Cortex of kidney (tissue), 1 donor: ENCODE data around the gene PHOX2B.

ENCODE experiments used
- DNase-seq: peaks from one replicate; lab custom pipeline; 2025; lab: John Stamatoyannopoulos, UW

PHOX2B gene

DNA sequence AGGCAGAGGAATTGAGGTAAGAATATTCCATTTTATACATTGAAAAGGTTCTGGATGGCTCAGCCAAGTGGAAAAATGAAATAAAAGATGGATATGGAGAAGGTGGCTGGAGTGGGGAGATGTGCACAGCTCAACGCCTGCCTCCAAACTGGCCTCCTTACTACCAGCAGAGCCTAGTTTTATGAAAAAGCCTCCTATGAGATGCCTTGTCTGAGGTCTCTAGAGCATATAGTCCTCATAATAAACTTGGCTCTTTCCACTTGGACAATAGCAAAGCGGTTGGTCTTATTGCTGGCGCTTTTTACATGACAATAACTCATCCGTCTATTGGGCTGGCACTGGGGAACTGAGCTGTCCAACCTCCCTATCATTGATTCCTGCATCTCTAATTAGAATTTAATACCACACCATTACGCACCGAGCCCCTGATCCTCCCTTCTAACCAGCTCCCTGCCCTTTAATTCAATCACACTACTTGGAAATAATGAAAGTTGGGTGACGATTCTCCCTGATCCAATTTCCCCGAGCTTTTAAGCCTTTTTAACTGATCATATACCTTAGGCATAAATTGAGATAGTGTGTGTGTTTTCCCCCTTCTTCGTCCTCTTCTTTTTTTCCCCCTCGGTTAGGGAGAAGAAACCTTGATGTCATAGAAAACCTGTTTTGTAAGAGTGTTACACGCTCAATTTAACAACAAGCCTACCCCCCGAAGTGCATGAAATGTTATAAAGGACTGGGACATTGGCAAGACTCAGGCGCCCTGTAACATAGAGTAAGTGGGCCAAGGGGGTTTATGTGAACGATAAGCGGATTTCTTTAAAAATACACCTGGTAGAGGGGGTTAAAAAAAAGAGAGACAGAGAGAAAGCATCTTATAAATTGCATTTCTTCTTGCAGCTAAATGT is at the start of gene PHOX2B:
Gene PHOX2B, minus strand, starts transcription at position 155 of the 905 bp plus-strand sequence. Its CDS starts 115 bp downstream, at position 40.
- no peak for DNase-seq

DNA sequence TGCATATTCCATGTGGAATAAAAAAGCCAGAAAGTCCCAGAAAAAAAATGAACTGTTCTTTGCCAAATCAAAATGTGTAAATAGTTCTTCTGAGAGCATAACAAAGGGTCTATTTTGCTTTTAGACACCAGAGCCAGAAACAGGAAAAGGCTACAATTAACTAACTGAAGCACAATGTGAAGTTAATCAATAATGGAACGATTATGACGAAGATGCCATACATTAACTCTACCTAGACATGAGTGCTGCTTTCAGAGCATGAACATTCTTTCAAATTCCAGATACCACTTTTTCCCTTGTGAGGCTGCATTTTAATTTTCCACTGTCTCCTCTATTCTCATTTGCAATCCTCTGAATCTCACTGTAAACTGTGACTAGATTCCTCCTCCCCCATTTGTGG is 48.7 kb upstream of the PHOX2B start:
- no peak for DNase-seq

DNA sequence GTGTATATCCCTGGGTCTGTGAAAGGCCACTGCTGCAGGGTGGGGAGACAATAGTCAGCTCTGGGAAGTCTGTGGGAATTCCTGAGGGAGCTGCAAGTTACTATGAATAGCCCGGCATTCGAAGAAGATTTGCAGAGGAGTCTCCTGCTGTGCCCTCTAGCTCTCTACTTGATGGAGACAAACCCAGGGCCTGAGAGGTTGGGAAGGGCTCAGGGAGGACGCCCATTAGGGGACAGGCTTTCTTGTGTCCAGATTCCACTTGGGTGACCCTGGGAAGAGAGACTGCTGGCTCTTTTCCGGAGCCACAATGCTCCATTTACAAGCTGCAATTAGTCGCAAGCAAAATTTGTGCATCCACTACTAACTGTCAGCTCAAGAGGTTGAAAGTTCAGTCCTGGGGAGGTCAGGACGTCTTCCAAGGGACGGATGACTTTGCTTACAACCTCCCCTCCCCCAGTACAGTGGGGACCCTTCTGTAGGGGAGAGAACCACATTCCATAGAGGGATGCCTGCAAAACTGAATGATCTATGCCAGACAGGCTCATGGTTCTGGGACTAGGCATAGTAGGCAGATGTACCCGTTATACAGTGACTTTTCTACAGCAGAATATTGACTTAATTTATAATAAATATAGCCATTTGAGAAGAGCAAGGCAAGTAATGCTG is 48.2 kb upstream of the PHOX2B start:
- no peak for DNase-seq

GRCh38 chr4:41795796-41796385 is 47.4 kb upstream of the PHOX2B start:
- no peak for DNase-seq

DNA sequence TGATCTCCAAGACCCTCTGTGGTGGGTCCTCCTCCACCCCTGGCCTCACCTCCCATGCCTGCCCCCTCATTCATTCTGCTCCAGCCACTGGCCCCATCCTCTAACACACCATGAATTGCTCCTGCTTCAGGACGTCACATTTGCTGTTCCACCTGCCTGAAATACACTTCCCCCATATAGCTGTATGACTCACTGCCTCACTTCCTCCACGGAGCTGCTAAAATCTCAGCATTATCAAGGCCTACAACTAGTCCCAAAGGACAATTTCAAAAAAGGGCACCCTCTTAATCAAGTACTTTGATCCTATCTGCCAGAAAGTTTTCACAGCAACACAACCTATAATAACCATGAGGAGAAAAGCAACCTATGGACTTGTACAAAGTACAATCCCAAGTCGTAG is 43.6 kb upstream of the PHOX2B start:
- no peak for DNase-seq

DNA sequence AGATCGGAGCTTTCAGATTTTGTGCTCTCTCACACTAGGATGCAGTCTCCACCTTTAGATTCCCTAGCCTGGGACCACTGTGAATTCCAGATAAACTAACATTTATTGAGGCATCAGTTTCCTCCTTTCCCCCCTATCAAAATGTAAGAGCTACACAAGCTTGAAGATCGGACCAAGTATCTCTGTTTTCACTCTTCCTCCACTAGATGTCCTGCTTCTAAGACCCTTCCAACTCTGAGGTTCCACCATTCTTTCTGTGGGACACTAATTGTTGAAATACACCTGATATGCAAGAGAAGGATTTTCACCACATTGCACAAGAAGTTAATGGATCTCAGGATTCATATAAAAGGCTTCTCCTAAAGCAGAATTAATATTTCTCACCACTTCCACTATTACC is 43.0 kb upstream of the PHOX2B start:
- DNase-seq, result no peak

DNA sequence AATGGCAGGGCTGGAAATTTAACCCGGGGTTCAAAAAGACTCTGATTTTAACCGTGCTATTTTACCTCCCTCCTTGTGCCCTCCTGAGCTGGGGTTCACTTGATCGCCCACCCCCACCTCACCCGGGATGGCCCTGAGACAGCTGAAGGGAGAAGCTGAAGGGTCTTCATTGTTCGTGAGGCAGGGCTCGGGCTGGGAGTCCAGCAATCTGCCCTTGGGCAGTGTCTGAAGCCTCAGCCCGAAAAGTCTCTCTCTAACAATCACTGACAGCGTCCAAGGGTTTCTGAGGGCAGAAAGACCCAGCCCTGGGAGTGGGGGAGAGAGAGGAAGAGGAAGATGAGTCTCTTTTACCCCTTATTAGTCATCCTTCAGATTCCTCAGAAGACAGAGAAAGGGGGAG is 39.4 kb upstream of the PHOX2B start:
- DNase-seq, result no peak

GRCh38 chr4:41785665-41786064 is 37.1 kb upstream of the PHOX2B start:
- DNase-seq, result no peak

GRCh38 chr4:41784191-41784979 is 35.9 kb upstream of the PHOX2B start:
- no peak for DNase-seq

GRCh38 chr4:41776466-41776865 is 27.9 kb upstream of the PHOX2B start:
- no peak for DNase-seq

DNA sequence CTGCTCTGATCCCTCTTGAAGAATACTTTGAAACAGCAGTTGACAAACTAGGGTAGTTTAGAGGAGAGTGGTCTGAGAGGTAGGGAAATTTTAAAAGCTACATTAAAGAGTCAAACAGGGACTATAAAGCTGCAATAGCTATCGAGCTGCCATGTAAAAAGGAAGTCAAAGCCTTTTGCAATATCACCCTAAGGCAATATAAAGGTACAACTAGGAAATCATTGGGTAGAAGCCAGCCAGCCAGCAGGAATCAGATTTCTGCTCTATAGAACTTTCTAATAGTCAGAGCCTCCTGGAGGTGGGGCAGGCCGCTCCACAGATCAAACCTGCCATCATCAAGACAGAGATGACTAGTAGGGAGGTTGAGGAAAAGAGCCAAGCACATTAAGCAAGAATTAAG is 15.2 kb upstream of the PHOX2B start:
- DNase-seq, result no peak

DNA sequence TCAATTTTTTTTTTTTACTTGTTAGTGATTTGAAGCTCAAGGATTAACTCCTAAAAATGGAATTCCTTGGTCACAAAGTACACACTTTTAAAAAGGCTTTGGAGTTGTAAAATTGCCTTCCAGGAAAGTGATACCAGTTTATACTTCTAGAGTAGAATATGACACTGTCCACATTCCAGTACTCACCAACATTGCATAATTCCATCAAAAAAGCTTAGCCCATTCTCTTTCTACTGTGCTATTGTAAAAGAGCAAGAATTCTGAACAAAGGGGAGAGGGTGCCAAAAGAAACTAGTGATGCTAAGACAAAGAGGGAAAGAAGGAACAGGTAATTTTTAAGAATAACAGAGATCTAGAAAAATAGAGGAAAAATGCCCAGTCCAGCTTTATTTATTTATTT is 10.4 kb upstream of the PHOX2B start:
- DNase-seq, result no peak

DNA sequence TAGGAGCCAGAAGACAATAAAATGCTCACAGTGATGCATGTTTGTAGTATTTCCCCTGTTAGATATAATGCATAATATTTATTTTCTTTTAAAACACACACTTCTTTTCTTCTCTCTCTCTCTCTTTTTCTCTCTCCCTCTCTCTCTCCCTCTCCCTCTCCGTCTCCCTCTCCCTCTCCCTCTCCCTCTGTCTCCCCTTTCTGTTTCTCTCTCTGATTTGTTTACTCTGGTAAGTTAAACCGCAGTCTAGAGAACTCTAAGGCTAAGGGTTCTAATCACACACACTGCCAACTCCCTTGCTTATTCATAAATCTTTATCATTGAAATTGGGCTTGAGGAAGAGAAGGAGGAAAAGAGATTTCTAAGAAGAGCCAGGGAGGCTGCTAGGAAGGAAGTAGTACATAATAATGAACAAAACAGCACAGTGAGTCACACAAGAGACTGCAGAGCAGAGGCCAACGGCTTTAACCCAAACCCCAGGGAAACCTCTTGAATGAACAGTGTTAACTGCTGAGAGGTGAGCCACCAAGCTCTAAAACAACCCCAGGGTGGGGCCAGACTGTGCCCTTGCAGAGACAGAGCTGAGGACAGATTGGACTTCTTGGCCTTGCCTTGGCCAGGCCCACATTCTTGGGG is 9.1 kb upstream of the PHOX2B start:
- DNase-seq, result no peak

DNA sequence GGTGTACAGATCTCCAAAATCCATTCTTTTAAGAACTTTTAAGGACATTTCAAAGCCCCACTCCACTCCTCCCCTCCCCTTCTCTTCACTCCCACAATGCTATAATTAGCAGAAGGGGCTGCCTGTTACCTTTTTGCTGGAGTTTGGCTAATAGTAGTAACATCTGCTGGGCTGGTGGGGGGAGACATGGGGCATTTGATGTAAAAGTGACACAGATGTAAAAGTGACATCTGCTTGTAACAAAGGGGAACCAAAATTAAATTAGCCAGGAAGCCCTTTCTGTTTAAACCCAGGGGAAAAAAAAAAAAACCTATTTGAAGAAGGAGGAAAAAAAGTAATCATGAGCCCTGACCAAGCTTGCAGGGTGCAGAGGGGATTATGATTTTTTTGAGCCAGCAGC is 5.4 kb upstream of the PHOX2B start:
- no peak for DNase-seq

DNA sequence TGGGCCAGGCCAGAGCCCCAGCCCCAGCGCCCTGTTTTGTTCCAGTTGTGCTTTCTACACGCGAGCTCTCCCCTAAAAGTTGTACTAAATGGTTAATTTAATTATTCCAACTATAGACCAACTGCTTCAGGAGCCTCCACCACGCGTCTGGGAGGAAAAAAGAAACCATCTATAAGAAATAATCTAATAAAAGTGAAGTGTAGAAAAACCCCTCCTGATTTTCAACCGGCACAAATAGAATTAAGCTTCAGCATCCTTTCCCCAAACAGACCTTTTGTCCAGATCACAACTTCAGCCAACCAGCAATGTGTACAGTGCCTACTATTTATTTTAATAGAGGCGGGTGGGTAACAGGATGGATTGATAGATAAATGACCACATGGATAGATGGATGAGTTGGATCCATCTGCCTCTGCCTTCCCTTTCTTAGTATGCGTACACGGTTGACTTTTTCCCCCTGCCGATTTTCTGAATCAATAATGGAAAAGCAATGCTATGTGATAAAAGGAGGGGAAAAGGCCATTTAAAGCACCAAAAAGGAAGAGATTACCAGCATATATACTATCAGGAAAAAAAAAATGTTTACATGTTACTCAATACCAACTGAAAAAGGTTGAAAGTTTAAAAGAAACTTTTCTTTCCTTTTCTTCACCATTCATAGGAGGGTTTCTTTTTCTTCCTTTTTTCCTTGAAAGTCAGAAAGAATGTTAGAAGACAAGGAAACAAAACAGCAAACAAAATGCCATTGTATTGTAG is 3.7 kb upstream of the PHOX2B start:
- DNase-seq, result no peak

GRCh38 chr4:41751449-41752061 is 3.0 kb upstream of the PHOX2B start:
- DNase-seq, result no peak

- no peak for DNase-seq
These were observed 2.3 kb upstream of the PHOX2B start for GRCh38 chr4:41750626-41751448.

GRCh38 chr4:41750121-41750625 is 1.6 kb upstream of the PHOX2B start:
- DNase-seq, result no peak

GRCh38 chr4:41749631-41750039 is 1.1 kb upstream of the PHOX2B start:
- no peak for DNase-seq
